Activated CD4-positive, alpha-beta T cell treated with anti-CD3 and anti-CD28 coated beads, Interleukin-2, amount 50 U/mL, for 24 hours (primary cell): ENCODE data around the gene NR1D1.
A peak's percentile ranks its signal among the peaks of the same experiment; 100 is the strongest.

Experiments used
- DNase-seq, 2 donors: peaks; one replicate each; pipeline ENCODE4 v3.0.0-alpha.2; 2020; ENCODE audit warnings: low read depth in 1 of 2, low spot score in 1 of 2

Gene NR1D1

DNA sequence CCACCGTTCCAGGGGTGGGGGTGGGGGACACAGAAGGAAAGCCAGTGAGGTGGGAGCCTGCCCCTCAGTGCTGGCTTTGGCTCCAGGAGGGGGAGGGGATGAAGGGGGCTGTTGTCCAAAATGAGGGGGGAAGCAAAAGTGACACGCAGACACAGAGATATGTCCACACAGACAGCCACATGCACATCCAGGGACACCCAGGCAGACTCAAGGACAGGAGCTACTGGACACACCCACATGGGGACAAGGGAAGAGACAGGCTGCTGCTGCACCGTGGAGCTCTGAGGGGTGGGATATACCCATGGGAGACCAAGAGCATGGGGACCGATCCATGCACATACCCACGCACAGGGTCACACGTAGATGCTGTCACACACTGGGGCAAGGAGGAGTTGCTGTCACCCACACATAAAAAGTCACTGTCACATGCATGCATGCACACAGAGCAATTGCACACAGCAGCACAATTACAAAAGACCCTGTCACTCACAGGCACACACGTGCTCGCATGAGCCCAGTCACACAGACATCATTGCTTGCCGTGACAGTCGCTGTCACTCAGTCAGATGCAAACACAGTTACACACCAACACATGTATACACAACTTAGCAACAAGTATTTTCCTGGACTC lies 36.4 kb downstream of the NR1D1 start:
- no peak for DNase-seq

DNA sequence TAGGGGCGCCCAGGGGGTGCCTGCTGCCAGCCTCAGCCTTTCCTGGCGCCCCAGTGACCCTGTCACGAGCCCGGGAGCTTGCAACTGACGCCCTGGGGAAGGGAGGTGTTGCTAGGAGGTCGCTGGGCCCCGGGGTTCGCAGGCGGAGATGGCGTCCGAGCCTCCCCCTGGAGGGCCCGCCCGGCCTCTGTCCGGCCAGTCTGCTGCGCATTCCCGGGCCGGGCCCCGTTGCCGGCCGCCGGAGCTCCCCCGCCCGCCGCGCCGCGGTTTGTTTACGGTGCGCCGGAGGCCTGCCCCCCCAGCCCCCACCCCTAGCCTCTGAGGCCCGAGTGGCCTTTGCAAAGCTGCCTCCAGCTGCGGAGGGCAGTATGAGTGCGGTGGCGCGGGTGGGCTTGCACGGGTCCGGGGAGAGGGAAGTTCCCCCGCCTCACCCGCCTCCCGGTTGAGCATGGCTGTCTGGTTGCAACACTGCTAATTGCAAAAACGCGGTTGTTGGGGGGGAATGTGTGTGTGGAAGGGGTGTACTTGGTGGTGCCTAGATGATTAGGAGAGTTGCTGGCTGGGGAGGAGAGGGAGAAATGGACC lies 37.1 kb downstream of the NR1D1 start:
- DNase-seq, result no peak

- peak; percentile 25 to 44 for DNase-seq
Observed at GRCh38 chr17:40062329-40063186, 37.8 kb downstream of the NR1D1 start, which contains the start of gene THRA. Gene THRA (plus strand): TSS chr17:40062965. CDS start chr17:40074489, 11,524 bp downstream.

GRCh38 chr17:40061609-40062038 lies 38.8 kb downstream of the NR1D1 start:
- no peak for DNase-seq

- DNase-seq, result no peak
Observed at GRCh38 chr17:40060887-40061608, 39.3 kb downstream of the NR1D1 start.

- DNase-seq, result no peak
Observed at GRCh38 chr17:40059729-40060475, 40.5 kb downstream of the NR1D1 start.

- DNase-seq, result no peak
Observed at GRCh38 chr17:40058865-40059264, 41.5 kb downstream of the NR1D1 start.

GRCh38 chr17:40058186-40058784 lies 42.1 kb downstream of the NR1D1 start:
- DNase-seq, result no peak

GRCh38 chr17:40056379-40057015 lies 43.9 kb downstream of the NR1D1 start:
- DNase-seq, result no peak
